Mammary epithelial cell (primary cell): ENCODE measurements around the gene LIN37.

Source experiments
- EZH2 ChIP-seq: IDR thresholded peaks from 2 replicates; pipeline ENCODE4 v1.6.1; 2012; ENCODE audit warnings: low read length, inconsistent platforms, borderline replicate concordance
- TF ChIP-seq, protein P1 (sequence below), 2 donors: IDR thresholded peaks in 1 of 2; conservative IDR thresholded peaks in 1 of 2; 2 replicates each; pipeline ENCODE4 v1.5.1; 2011 to 2012; ENCODE audit warnings: inconsistent platforms in 2 of 2, low read length in 2 of 2, mild to moderate bottlenecking in 2 of 2, control low read depth in 1 of 2, low read depth in 1 of 2; ENCODE audit not compliant: insufficient read depth in 1 of 2; ENCODE audit errors: extremely low read depth in 1 of 2

DNA sequence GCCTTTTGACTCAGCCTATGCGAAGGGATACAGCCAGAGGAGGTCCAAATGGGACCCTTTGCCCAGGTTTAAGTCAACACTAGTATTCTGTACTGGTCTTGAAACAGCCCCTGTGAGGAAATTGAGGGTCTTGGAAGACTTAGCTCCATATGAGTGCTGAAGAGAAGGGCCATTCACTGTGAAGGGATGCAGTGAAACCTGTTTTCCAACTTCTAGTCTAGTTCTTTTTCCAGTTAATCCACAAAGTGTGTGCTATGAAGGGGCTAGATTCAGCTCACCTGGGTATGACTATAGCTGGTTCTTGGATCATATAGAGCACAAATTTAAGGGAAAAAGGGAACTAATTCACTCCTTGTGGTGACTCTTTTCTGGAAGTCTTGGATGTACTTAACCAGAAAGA lies 40.0 kb upstream of the LIN37 start:
- TF ChIP-seq, protein P1, sequence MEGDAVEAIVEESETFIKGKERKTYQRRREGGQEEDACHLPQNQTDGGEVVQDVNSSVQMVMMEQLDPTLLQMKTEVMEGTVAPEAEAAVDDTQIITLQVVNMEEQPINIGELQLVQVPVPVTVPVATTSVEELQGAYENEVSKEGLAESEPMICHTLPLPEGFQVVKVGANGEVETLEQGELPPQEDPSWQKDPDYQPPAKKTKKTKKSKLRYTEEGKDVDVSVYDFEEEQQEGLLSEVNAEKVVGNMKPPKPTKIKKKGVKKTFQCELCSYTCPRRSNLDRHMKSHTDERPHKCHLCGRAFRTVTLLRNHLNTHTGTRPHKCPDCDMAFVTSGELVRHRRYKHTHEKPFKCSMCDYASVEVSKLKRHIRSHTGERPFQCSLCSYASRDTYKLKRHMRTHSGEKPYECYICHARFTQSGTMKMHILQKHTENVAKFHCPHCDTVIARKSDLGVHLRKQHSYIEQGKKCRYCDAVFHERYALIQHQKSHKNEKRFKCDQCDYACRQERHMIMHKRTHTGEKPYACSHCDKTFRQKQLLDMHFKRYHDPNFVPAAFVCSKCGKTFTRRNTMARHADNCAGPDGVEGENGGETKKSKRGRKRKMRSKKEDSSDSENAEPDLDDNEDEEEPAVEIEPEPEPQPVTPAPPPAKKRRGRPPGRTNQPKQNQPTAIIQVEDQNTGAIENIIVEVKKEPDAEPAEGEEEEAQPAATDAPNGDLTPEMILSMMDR (conservative IDR thresholded peaks at IDR 0.05 in 1 of 2, IDR thresholded peaks at IDR 0.05 in 1 of 2; ENCODE audit: extremely low read depth in 1 of 2, insufficient read depth in 1 of 2, low read depth in 1 of 2, low read length in 2 of 2), result no peak
- TF ChIP-seq EZH2, result no peak
